ENCODE results near the gene N4BP2L2. TPM values are rescaled to one million over a fixed set of nuclear protein-coding genes. Genes with fewer than 3 reads are reported as not detected.

N4BP2L2 gene
- total and polyA plus RNA-seq, 2 of the 4 experiments (the other 2 are of a cell fraction): 28.7 to 34.6 TPM

GRCh38 chr13:32499538-32500210, 38.9 kb downstream of the N4BP2L2 start:
- H3K4me2 ChIP-seq (ENCODE audit: low read depth, low read length): no peak overlapping the region
- no peaks in the 10 kb centered on the region; the same call in 1 of the 2 replicates for H3K4me1 ChIP-seq (ENCODE audit: control insufficient read depth, insufficient read depth, low read length)
- H3K4ac ChIP-seq (ENCODE audit: low read depth, low read length): no peak overlapping the region
- no peak overlapping the region for H3K4me3 ChIP-seq (ENCODE audit: insufficient read depth, low read depth, low read length)
- H2AK9ac ChIP-seq (replicated peaks; ENCODE audit: low read depth, low read length, poor library complexity): no peak overlapping the region
- POLR2A ChIA-PET (ENCODE audit: unreplicated experiment): no interaction called here
- no peaks in the 10 kb centered on the region for H4K20me1 ChIP-seq (ENCODE audit: insufficient read depth, low read length)
- H3K14ac ChIP-seq (replicated peaks; ENCODE audit: low read depth, low read length): no peak overlapping the region
- in situ Hi-C loops (cut with MboI; ENCODE audit: low sequenced_read_pairs): no loop called here
- peaks cover 4% of the 10 kb centered on the region; the same call in 1 of the 2 replicates for H3K36me3 ChIP-seq (ENCODE audit: control insufficient read depth, insufficient read depth, low read length)
- no peak overlapping the region for H2BK20ac ChIP-seq (ENCODE audit: low read depth, low read length)
- TF ChIP-seq MAFK (IDR thresholded peaks at IDR 0.05; ENCODE audit: low read depth, low read length) (0 out of 2 replicates have a peak, but pooled peaks have one; percentile 29), RAD21 (IDR thresholded peaks at IDR 0.05; ENCODE audit: low read length) (no peak), FOS (IDR thresholded peaks at IDR 0.05; ENCODE audit: low read depth, low read length) (no peak), CTCF (conservative IDR thresholded peaks at IDR 0.05; ENCODE audit: low read depth, low read length) (no peak)
- no peak overlapping the region for H4K91ac ChIP-seq (ENCODE audit: insufficient read depth, low read depth, low read length)
- dilution Hi-C loops (cut with HindIII; ENCODE audit: low sequenced_read_pairs, unreplicated experiment): no loop called here
- H3K18ac ChIP-seq (ENCODE audit: low read depth, low read length): no peak overlapping the region
- intact Hi-C loops (cut with micrococcal nuclease): no loop called here
- H3K27ac ChIP-seq (ENCODE audit: insufficient read depth, low read length): no peak overlapping the region
- no peak overlapping the region for H2BK5ac ChIP-seq (ENCODE audit: low read depth, low read length, poor library complexity, severe bottlenecking)
- H3K79me1 ChIP-seq (ENCODE audit: low read depth in 1 of 2, low read length in 2 of 2): peaks cover 0 to 5% of the 10 kb centered on the region in 2 experiments; a peak in 2 of 4 replicates
- DNase-seq (no peak), ATAC-seq (ENCODE audit: low read depth) (no peak)
- 100% methylated on average over 2 of the region's 2 CpGs; no CpG with 5 or more reads in 1 of the 2 experiments for WGBS, 2 experiments (ENCODE audit: extremely low coverage in 2 of 2, insufficient read length in 1 of 2)
- H2BK120ac ChIP-seq (ENCODE audit: low read depth, low read length): no peak overlapping the region
- CTCF ChIA-PET: interaction anchor here (0.6 kb wide), 1 partner anchor 52 kb away, joined by 6 read pairs; no protein-coding TSS in a partner anchor
- H3K23ac ChIP-seq (ENCODE audit: low read depth, low read length): no peak overlapping the region
- no peak overlapping the region for H2AK5ac ChIP-seq (ENCODE audit: low read depth, low read length)
- H2AFZ ChIP-seq (replicated peaks; ENCODE audit: low read length, poor library complexity): no peak overlapping the region
- H2BK15ac ChIP-seq (ENCODE audit: low read depth, low read length): no peak overlapping the region
- no peak overlapping the region for H4K8ac ChIP-seq (ENCODE audit: low read depth in 2 of 2, low read length in 2 of 2)
- no peak overlapping the region for H3K56ac ChIP-seq (ENCODE audit: extremely low read depth, insufficient read depth, low read length)
- H3K9me1 ChIP-seq (ENCODE audit: insufficient read depth, low read length): peaks cover 9% of the 10 kb centered on the region; the same call in 1 of the 2 replicates
- H4K5ac ChIP-seq (ENCODE audit: low read depth, low read length): no peak overlapping the region
- no peaks in the 10 kb centered on the region for H3K9me3 ChIP-seq (ENCODE audit: control insufficient read depth, insufficient read depth, low read length)
- no TSS peak for BruUV-seq (replicated peaks)
- H3K9ac ChIP-seq (ENCODE audit: low read depth, low read length): no peak overlapping the region
- no peaks in the 10 kb centered on the region for H3K27me3 ChIP-seq (ENCODE audit: control insufficient read depth, insufficient read depth, low read length)

Measured in IMR-90 (cell line).